Fibroblast of the conjunctiva (primary cell): ENCODE measurements around the gene RAD21L1.
A peak's percentile ranks its signal among the peaks of the same experiment; 100 is the strongest.

Source experiments
- DNase-seq: peaks from one replicate; pipeline ENCODE4 v3.0.0-alpha.2; 2010; ENCODE audit warnings: low read depth

The RAD21L1 gene

GRCh38 chr20:1225783-1226654, at the start of gene RAD21L1:
RAD21L1 (plus strand) TSS chr20:1226044; CDS start chr20:1228454, 2,410 bp downstream.
- DNase-seq, result peak; percentile 31

GRCh38 chr20:1177680-1178079, 48.2 kb upstream of the RAD21L1 start:
- DNase-seq, result no peak

GRCh38 chr20:1178103-1178502, 47.7 kb upstream of the RAD21L1 start:
- no peak for DNase-seq

GRCh38 chr20:1178623-1179022, 47.2 kb upstream of the RAD21L1 start:
- no peak for DNase-seq

GRCh38 chr20:1180949-1181348, 44.9 kb upstream of the RAD21L1 start:
- no peak for DNase-seq

- DNase-seq, result no peak
Measured at GRCh38 chr20:1182106-1182505, 43.7 kb upstream of the RAD21L1 start.

GRCh38 chr20:1183153-1183552, 42.7 kb upstream of the RAD21L1 start:
- no peak for DNase-seq

- no peak for DNase-seq
Measured at GRCh38 chr20:1184260-1184637, 41.6 kb upstream of the RAD21L1 start.

GRCh38 chr20:1184638-1185315, 41.1 kb upstream of the RAD21L1 start, which contains the start of gene TMEM74B:
TMEM74B (minus strand) TSS chr20:1184981; CDS start chr20:1183801, 1,180 bp downstream.
- no peak for DNase-seq

GRCh38 chr20:1185316-1185741, 40.5 kb upstream of the RAD21L1 start:
- DNase-seq, result no peak

GRCh38 chr20:1185790-1186334, 40.0 kb upstream of the RAD21L1 start:
- peak; percentile 9 for DNase-seq

- DNase-seq, result no peak
Measured at GRCh38 chr20:1186367-1186991, 39.4 kb upstream of the RAD21L1 start.

- DNase-seq, result no peak
Measured at GRCh38 chr20:1187605-1188171, 38.2 kb upstream of the RAD21L1 start.

GRCh38 chr20:1188347-1188746, 37.5 kb upstream of the RAD21L1 start:
- no peak for DNase-seq

GRCh38 chr20:1189827-1190226, 36.0 kb upstream of the RAD21L1 start:
- DNase-seq, result no peak

GRCh38 chr20:1190847-1191246, 35.0 kb upstream of the RAD21L1 start:
- DNase-seq, result no peak

- DNase-seq, result no peak
Measured at GRCh38 chr20:1191299-1191698, 34.5 kb upstream of the RAD21L1 start.

GRCh38 chr20:1195226-1195625, 30.6 kb upstream of the RAD21L1 start:
- no peak for DNase-seq

GRCh38 chr20:1196634-1197033, 29.2 kb upstream of the RAD21L1 start:
- DNase-seq, result no peak

GRCh38 chr20:1197801-1198200, 28.0 kb upstream of the RAD21L1 start:
- no peak for DNase-seq

GRCh38 chr20:1198751-1199150, 27.1 kb upstream of the RAD21L1 start:
- DNase-seq, result no peak

- DNase-seq, result no peak
Measured at GRCh38 chr20:1199212-1199873, 26.5 kb upstream of the RAD21L1 start.
